IMR-90 (cell line): Measurements from ENCODE around the gene CYP4F22. TPM values are rescaled to one million over a fixed set of nuclear protein-coding genes. Genes with fewer than 3 reads are reported as not detected.

Experiments
- ATAC-seq: fragments of 200-7000 bp; cut with Tn5 transposase; 2 replicates; pipeline ENCODE4 v1.9.1; 2020; ENCODE audit warnings: low read depth, mild to moderate bottlenecking, moderate library complexity
- BruUV-seq: library from RNA; stranded (reverse); fragments of 400-500 nt; replicated peaks from 2 replicates; lab custom pipeline; 2021; lab: Mats Ljungman, UMichigan
- CTCF ChIA-PET: fragments of 300-600 bp; formaldehyde crosslinking; extraction: SDS; loops from one replicate; lab custom pipeline; 2021; ENCODE audit warnings: antibody characterized with exemption; lab: Yijun Ruan, JAX
- POLR2A ChIA-PET: fragments of 300-600 bp; sonication (Branson Sonifier 250); formaldehyde crosslinking; loops from one replicate; lab custom pipeline; 2022; ENCODE audit warnings: antibody characterized with exemption; ENCODE audit not compliant: unreplicated experiment; lab: Charles Lee
- DNase-seq: peaks from one replicate; pipeline ENCODE4 v3.0.0; 2013
- H2AFZ ChIP-seq: replicated peaks from 2 replicates; pipeline ENCODE3; 2013; ENCODE audit warnings: low read length, mild to moderate bottlenecking; ENCODE audit not compliant: poor library complexity
- H2AK5ac ChIP-seq: 2 replicates; pipeline ENCODE4 v1.6.1; 2013; ENCODE audit warnings: low read depth, low read length, inconsistent platforms
- H2AK9ac ChIP-seq: replicated peaks from 2 replicates; pipeline ENCODE3; 2013; ENCODE audit warnings: mild to moderate bottlenecking, low read depth, low read length, moderate library complexity; ENCODE audit not compliant: poor library complexity
- H2BK120ac ChIP-seq: 2 replicates; pipeline ENCODE4 v1.6.1; 2013; ENCODE audit warnings: low read depth, low read length, inconsistent platforms
- H2BK15ac ChIP-seq: 3 replicates; pipeline ENCODE4 v1.6.1; 2013; ENCODE audit warnings: low read depth, low read length, inconsistent platforms
- H2BK20ac ChIP-seq: 2 replicates; pipeline ENCODE4 v1.6.1; 2013; ENCODE audit warnings: low read depth, mild to moderate bottlenecking, inconsistent platforms, low read length, moderate library complexity
- H2BK5ac ChIP-seq: 2 replicates; pipeline ENCODE4 v1.6.1; 2013; ENCODE audit warnings: mild to moderate bottlenecking, low read depth, low read length, inconsistent platforms; ENCODE audit not compliant: poor library complexity, severe bottlenecking
- H3K14ac ChIP-seq: replicated peaks from 2 replicates; pipeline ENCODE4 v1.6.1; 2013; ENCODE audit warnings: low read depth, low read length, inconsistent platforms
- H3K18ac ChIP-seq: 2 replicates; pipeline ENCODE4 v1.6.1; 2013; ENCODE audit warnings: low read depth, low read length, control low read depth
- H3K23ac ChIP-seq: 2 replicates; pipeline ENCODE4 v1.6.1; 2013; ENCODE audit warnings: low read depth, low read length, inconsistent platforms
- H3K27ac ChIP-seq: 2 replicates; pipeline ENCODE4 v1.5.1; 2013; ENCODE audit warnings: mild to moderate bottlenecking, control low read depth, low read length; ENCODE audit not compliant: insufficient read depth
- H3K27me3 ChIP-seq: 2 replicates; pipeline ENCODE4 v1.6.1; 2013; ENCODE audit warnings: low read length; ENCODE audit not compliant: control insufficient read depth, insufficient read depth
- H3K36me3 ChIP-seq: 2 replicates; pipeline ENCODE4 v1.6.1; 2013; ENCODE audit warnings: low read length, mixed read lengths; ENCODE audit not compliant: control insufficient read depth, insufficient read depth
- H3K4ac ChIP-seq: 2 replicates; pipeline ENCODE4 v1.6.1; 2013; ENCODE audit warnings: low read depth, low read length, inconsistent platforms
- H3K4me1 ChIP-seq: 2 replicates; pipeline ENCODE4 v1.6.1; 2013; ENCODE audit warnings: low read length, mixed read lengths; ENCODE audit not compliant: control insufficient read depth, insufficient read depth
- H3K4me2 ChIP-seq: 2 replicates; pipeline ENCODE4 v1.6.1; 2013; ENCODE audit warnings: low read depth, mild to moderate bottlenecking, control low read depth, low read length, moderate library complexity
- H3K4me3 ChIP-seq: 2 replicates; pipeline ENCODE4 v1.5.1; 2013; ENCODE audit warnings: low read depth, mild to moderate bottlenecking, control low read depth, low read length, moderate library complexity; ENCODE audit not compliant: insufficient read depth
- H3K56ac ChIP-seq: 2 replicates; pipeline ENCODE4 v1.6.1; 2013; ENCODE audit warnings: low read length, inconsistent platforms; ENCODE audit not compliant: insufficient read depth; ENCODE audit errors: extremely low read depth
- H3K79me1 ChIP-seq, 2 experiments: 2 replicates each; pipeline ENCODE4 v1.6.1; 2013; ENCODE audit warnings: low read length in 2 of 2, inconsistent platforms in 1 of 2, low read depth in 1 of 2
- H3K9ac ChIP-seq: 2 replicates; pipeline ENCODE4 v1.6.1; 2013; ENCODE audit warnings: low read depth, low read length, control low read depth
- H3K9me1 ChIP-seq: 2 replicates; pipeline ENCODE4 v1.6.1; 2013; ENCODE audit warnings: low read length, inconsistent platforms; ENCODE audit not compliant: insufficient read depth
- H3K9me3 ChIP-seq: 2 replicates; pipeline ENCODE4 v1.6.1; 2013; ENCODE audit warnings: low read length; ENCODE audit not compliant: control insufficient read depth, insufficient read depth
- H4K20me1 ChIP-seq: 2 replicates; pipeline ENCODE4 v1.6.1; 2013; ENCODE audit warnings: low read length, inconsistent platforms; ENCODE audit not compliant: insufficient read depth
- H4K5ac ChIP-seq: 2 replicates; pipeline ENCODE4 v1.6.1; 2013; ENCODE audit warnings: mild to moderate bottlenecking, low read depth, low read length, control low read depth
- H4K8ac ChIP-seq, 2 experiments: 2 replicates each; pipeline ENCODE4 v1.6.1; 2013; ENCODE audit warnings: low read depth in 2 of 2, low read length in 2 of 2, control low read depth in 1 of 2, inconsistent platforms in 1 of 2
- H4K91ac ChIP-seq: 2 replicates; pipeline ENCODE4 v1.6.1; 2013; ENCODE audit warnings: low read depth, low read length, inconsistent platforms; ENCODE audit not compliant: insufficient read depth
- BHLHE40 ChIP-seq: fragments of 150-350 bp; IDR thresholded peaks from 2 replicates; pipeline ENCODE4 v1.6.1; 2016; ENCODE audit warnings: mild to moderate bottlenecking, low read depth, low read length
- MAZ ChIP-seq: IDR thresholded peaks from 2 replicates; pipeline ENCODE4 v1.6.1; 2012; ENCODE audit warnings: low read depth, mild to moderate bottlenecking, low read length, improper control_type of control experiment, moderate library complexity, borderline replicate concordance
- NFE2L2 ChIP-seq: fragments of 150-350 bp; IDR thresholded peaks from 2 replicates; pipeline ENCODE4 v1.6.1; 2016; ENCODE audit warnings: low read depth, mild to moderate bottlenecking, low read length
- POLR2A ChIP-seq: IDR thresholded peaks from 2 replicates; pipeline ENCODE4 v1.6.1; 2012; ENCODE audit warnings: mild to moderate bottlenecking, low read depth, low read length
- RAD21 ChIP-seq: IDR thresholded peaks from 2 replicates; pipeline ENCODE4 v1.6.1; 2012; ENCODE audit warnings: low read length, improper control_type of control experiment
- SMC3 ChIP-seq: fragments of 150-350 bp; IDR thresholded peaks from 2 replicates; pipeline ENCODE4 v1.6.1; 2016; ENCODE audit warnings: low read depth, mild to moderate bottlenecking, antibody characterized with exemption, low read length, moderate library complexity
- WGBS, 2 experiments: methylation state at CpG; one replicate each; pipeline versions ENCODE4 v1.1.5 to v1.1.7; 2013; ENCODE audit warnings: missing lambda C conversion rate in 2 of 2; ENCODE audit not compliant: insufficient read length in 1 of 2; ENCODE audit errors: extremely low coverage in 2 of 2; 5-methylcytosine and 5-hydroxymethylcytosine counted together
- dilution Hi-C: fragments of 300-500 bp; cut with HindIII; formaldehyde crosslinking; loops from one replicate; pipeline ENCODE4 v1.14.3; 2018; ENCODE audit warnings: low sequenced_read_pairs; ENCODE audit not compliant: unreplicated experiment
- in situ Hi-C: fragments of 300-500 bp; cut with MboI; formaldehyde crosslinking; loops from 3 replicates; pipeline ENCODE4 v1.14.3; 2019; ENCODE audit warnings: low sequenced_read_pairs, inconsistent platforms, mixed read lengths
- intact Hi-C: fragments of 100-400 bp; cut with micrococcal nuclease; formaldehyde crosslinking; loops from 2 replicates; pipeline ENCODE4 v1.10.0; 2022
- polyA plus RNA-seq, 3 experiments: library from polyadenylated mRNA; depleted of rRNA; stranded (reverse); fragments of >200 nt; gene quantifications; 2 replicates each; pipeline ENCODE4 v1.2.3, GENCODE V29; 2012; ENCODE audit warnings: low replicate concordance in 1 of 3
- total RNA-seq: library from RNA; depleted of rRNA; stranded (reverse); fragments of >200 nt; gene quantifications from 2 replicates; pipeline ENCODE4 v1.2.3, GENCODE V29; 2012
- TF ChIP-seq, protein P1 (sequence below): conservative IDR thresholded peaks from 2 replicates; pipeline ENCODE4 v1.5.1; 2012; ENCODE audit warnings: mild to moderate bottlenecking, low read depth, low read length, improper control_type of control experiment
- TF ChIP-seq, protein P2 (sequence below): fragments of 150-350 bp; IDR thresholded peaks from 2 replicates; pipeline ENCODE4 v1.6.1; 2017; ENCODE audit warnings: mild to moderate bottlenecking, antibody characterized with exemption, low read length, low read depth

The CYP4F22 gene
- total and polyA plus RNA-seq, 2 of the 4 experiments (the other 2 are of a cell fraction): not detected

- 0 out of 2 replicates have a peak, but pooled peaks cover 7% of the 10 kb centered on the region for H4K20me1 ChIP-seq
- intact Hi-C loops: loop anchor here (1.0 to 10.0 kb wide), 7 partner anchors 101 to 464 kb away; partner anchors contain the start of gene AKAP8
These were observed 47.7 kb downstream of the CYP4F22 start for GRCh38 chr19:15555759-15556633.

More at GRCh38 chr19:15555759-15556633, 47.7 kb downstream of the CYP4F22 start:
- Histone ChIP-seq H3K36me3 (no peaks in the 10 kb centered on the region), H3K27me3 (no peaks in the 10 kb centered on the region; the same call in 1 of the 2 replicates), H2AK5ac (no peak overlapping the region), H3K27ac (no peak overlapping the region), H4K5ac (no peak overlapping the region), H3K79me1 (no peaks in the 10 kb centered on the region), H2BK5ac (no peak overlapping the region), H3K9ac (no peak overlapping the region), H2BK20ac (no peak overlapping the region), H3K4me3 (peak overlapping the region; percentile 15; the same call in 1 of the 2 replicates), H3K14ac (no peak overlapping the region), H4K91ac (no peak overlapping the region), H3K9me1 (no peaks in the 10 kb centered on the region), H2BK15ac (no peak overlapping the region), H3K9me3 (no peaks in the 10 kb centered on the region), H3K4ac (no peak overlapping the region), H3K18ac (no peak overlapping the region), H3K4me2 (peak overlapping the region; percentile 82), H3K23ac (no peak overlapping the region), H2AK9ac (peak overlapping the region; percentile 75), H3K4me1 (no peaks in the 10 kb centered on the region), H4K8ac (0 out of 4 replicates have a peak overlapping the region, but pooled peaks of 1 of the 2 experiments have one; percentile 45), H2AFZ (peak overlapping the region; percentile 91), H3K56ac (no peak overlapping the region), H2BK120ac (no peak overlapping the region)
- dilution Hi-C loops: no loop called here
- peak; percentile 87 for DNase-seq
- CTCF ChIA-PET: interaction anchor here (0.7 to 1.1 kb wide), 6 partner anchors 123 to 464 kb away, joined by 3 to 5 read pairs (median 3); partner anchors contain the start of gene AKAP8L
- TF ChIP-seq MAZ: peak; percentile 86
- peak; percentile 93 for TF ChIP-seq RAD21
- no peak for TF ChIP-seq NFE2L2
- peak; percentile 80 for TF ChIP-seq SMC3
- TF ChIP-seq, protein P1, sequence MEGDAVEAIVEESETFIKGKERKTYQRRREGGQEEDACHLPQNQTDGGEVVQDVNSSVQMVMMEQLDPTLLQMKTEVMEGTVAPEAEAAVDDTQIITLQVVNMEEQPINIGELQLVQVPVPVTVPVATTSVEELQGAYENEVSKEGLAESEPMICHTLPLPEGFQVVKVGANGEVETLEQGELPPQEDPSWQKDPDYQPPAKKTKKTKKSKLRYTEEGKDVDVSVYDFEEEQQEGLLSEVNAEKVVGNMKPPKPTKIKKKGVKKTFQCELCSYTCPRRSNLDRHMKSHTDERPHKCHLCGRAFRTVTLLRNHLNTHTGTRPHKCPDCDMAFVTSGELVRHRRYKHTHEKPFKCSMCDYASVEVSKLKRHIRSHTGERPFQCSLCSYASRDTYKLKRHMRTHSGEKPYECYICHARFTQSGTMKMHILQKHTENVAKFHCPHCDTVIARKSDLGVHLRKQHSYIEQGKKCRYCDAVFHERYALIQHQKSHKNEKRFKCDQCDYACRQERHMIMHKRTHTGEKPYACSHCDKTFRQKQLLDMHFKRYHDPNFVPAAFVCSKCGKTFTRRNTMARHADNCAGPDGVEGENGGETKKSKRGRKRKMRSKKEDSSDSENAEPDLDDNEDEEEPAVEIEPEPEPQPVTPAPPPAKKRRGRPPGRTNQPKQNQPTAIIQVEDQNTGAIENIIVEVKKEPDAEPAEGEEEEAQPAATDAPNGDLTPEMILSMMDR: peak; percentile 90
- no peak for TF ChIP-seq POLR2A
- TF ChIP-seq, protein P2, sequence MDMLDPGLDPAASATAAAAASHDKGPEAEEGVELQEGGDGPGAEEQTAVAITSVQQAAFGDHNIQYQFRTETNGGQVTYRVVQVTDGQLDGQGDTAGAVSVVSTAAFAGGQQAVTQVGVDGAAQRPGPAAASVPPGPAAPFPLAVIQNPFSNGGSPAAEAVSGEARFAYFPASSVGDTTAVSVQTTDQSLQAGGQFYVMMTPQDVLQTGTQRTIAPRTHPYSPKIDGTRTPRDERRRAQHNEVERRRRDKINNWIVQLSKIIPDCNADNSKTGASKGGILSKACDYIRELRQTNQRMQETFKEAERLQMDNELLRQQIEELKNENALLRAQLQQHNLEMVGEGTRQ: peak; percentile 68
- TF ChIP-seq BHLHE40: peak; percentile 32
- in situ Hi-C loops: loop anchor here (5.0 kb wide), 2 partner anchors 389 to 469 kb away; no protein-coding TSS in a partner anchor
- WGBS, 2 experiments: 3% methylated on average over 6 of the region's 49 CpGs; no CpG with 5 or more reads in 1 of the 2 experiments
- POLR2A ChIA-PET: interaction anchor here (0.6 kb wide), 1 partner anchor 168 kb away, joined by 5 read pairs; no protein-coding TSS in a partner anchor
- ATAC-seq: peak; percentile 93
- no TSS peak for BruUV-seq
